HG03045 (cell line): ENCODE data around the gene GABPB2.

ENCODE experiments used
- ATAC-seq: cut with Tn5 transposase; IDR thresholded peaks from one replicate; pipeline ENCODE4 v1.9.1; 2021; ENCODE audit warnings: mild to moderate bottlenecking, moderate library complexity; ENCODE audit not compliant: unreplicated experiment

GABPB2 gene

GRCh38 chr1:151131701-151132334, 61.3 kb downstream of the GABPB2 start:
- no peak for ATAC-seq

GRCh38 chr1:151132335-151133017, 61.9 kb downstream of the GABPB2 start:
- ATAC-seq = no peak

GRCh38 chr1:151133018-151133806, 62.7 kb downstream of the GABPB2 start:
- no peak for ATAC-seq

- ATAC-seq = no peak
Measured at GRCh38 chr1:151134396-151134795, 63.8 kb downstream of the GABPB2 start.

GRCh38 chr1:151134991-151135390, 64.4 kb downstream of the GABPB2 start:
- ATAC-seq = no peak

- no peak for ATAC-seq
Measured at GRCh38 chr1:151135433-151136385, 65.1 kb downstream of the GABPB2 start.

- ATAC-seq = no peak
Measured at GRCh38 chr1:151137789-151138188, 67.2 kb downstream of the GABPB2 start.

GRCh38 chr1:151142411-151143056, 72.0 kb downstream of the GABPB2 start:
- no peak for ATAC-seq

GRCh38 chr1:151143057-151143435, 72.5 kb downstream of the GABPB2 start:
- no peak for ATAC-seq

- no peak for ATAC-seq
Measured at GRCh38 chr1:151143986-151144385, 73.4 kb downstream of the GABPB2 start.

GRCh38 chr1:151144474-151145303, 74.1 kb downstream of the GABPB2 start:
- ATAC-seq = no peak

GRCh38 chr1:151145304-151146071, 74.9 kb downstream of the GABPB2 start:
- no peak for ATAC-seq

- ATAC-seq = no peak
Measured at GRCh38 chr1:151146072-151146411, 75.5 kb downstream of the GABPB2 start.

GRCh38 chr1:151146412-151147131, 76.0 kb downstream of the GABPB2 start, which contains the start of gene SEMA6C:
SEMA6C (minus strand) TSS chr1:151146631; CDS start chr1:151142621, 4,010 bp downstream.
- ATAC-seq = peak; percentile 96

GRCh38 chr1:151147132-151147503, 76.6 kb downstream of the GABPB2 start:
- ATAC-seq = no peak

- ATAC-seq = no peak
Measured at GRCh38 chr1:151147665-151148064, 77.1 kb downstream of the GABPB2 start.

- peak; percentile 73 for ATAC-seq
Measured at GRCh38 chr1:151156515-151156819, 85.9 kb downstream of the GABPB2 start, which contains the start of gene TNFAIP8L2. TNFAIP8L2 (plus strand) TSS chr1:151156649; CDS start chr1:151158698, 2,049 bp downstream.

- ATAC-seq = no peak
Measured at GRCh38 chr1:151157067-151157531, 86.5 kb downstream of the GABPB2 start.
